Keratinocyte (primary cell): Measurements from ENCODE around the gene RFC2. TPM values are rescaled to one million over a fixed set of nuclear protein-coding genes. Genes with fewer than 3 reads are reported as not detected.

Source experiments
- DNase-seq: peaks from one replicate; pipeline ENCODE4 v3.0.0-alpha.2; 2011; ENCODE audit warnings: low read depth, missing footprints, low spot score
- FAIRE-seq: peaks from 2 replicates; lab custom pipeline; 2011; peaks lifted over from hg19 to GRCh38; lab: Jason Lieb, UNC
- H2AFZ ChIP-seq: 2 replicates; pipeline ENCODE4 v1.6.0; 2012; ENCODE audit warnings: low read length, control low read depth, inconsistent platforms; ENCODE audit not compliant: control insufficient read depth
- H3K27ac ChIP-seq: 2 replicates; pipeline ENCODE4 v1.5.1; 2011; ENCODE audit warnings: low read length; ENCODE audit not compliant: control insufficient read depth, insufficient read depth
- H3K27me3 ChIP-seq: 3 replicates; pipeline ENCODE4 v1.6.0; 2011; ENCODE audit warnings: low read length; ENCODE audit not compliant: control insufficient read depth, insufficient read depth; ENCODE audit errors: extremely low read depth
- H3K36me3 ChIP-seq, 2 experiments: 2 replicates in 1 of 2; 3 replicates in 1 of 2; pipeline ENCODE4 v1.5.1; 2011; ENCODE audit warnings: low read length in 2 of 2, mild to moderate bottlenecking in 1 of 2; ENCODE audit not compliant: control insufficient read depth in 2 of 2, insufficient read depth in 2 of 2; ENCODE audit errors: extremely low read depth in 1 of 2
- H3K4me1 ChIP-seq: 3 replicates; pipeline ENCODE4 v1.5.1; 2011; ENCODE audit warnings: low read length; ENCODE audit not compliant: control insufficient read depth, insufficient read depth; ENCODE audit errors: extremely low read depth
- H3K4me2 ChIP-seq: 3 replicates; pipeline ENCODE4 v1.6.0; 2011; ENCODE audit warnings: low read depth, low read length; ENCODE audit not compliant: control insufficient read depth, insufficient read depth; ENCODE audit errors: extremely low read depth
- H3K4me3 ChIP-seq, 3 experiments: fragments of 200-600 bp in 1 of 3; sonication (generic) in 1 of 3; 2 replicates in 2 of 3; 3 replicates in 1 of 3; pipeline ENCODE4 v1.5.1; 2011 to 2016; ENCODE audit warnings: low read length in 3 of 3, mild to moderate bottlenecking in 3 of 3, control low read depth in 2 of 3, inconsistent platforms in 1 of 3, low read depth in 1 of 3, mixed read lengths in 1 of 3, mixed run types in 1 of 3, moderate library complexity in 1 of 3; ENCODE audit not compliant: control insufficient read depth in 2 of 3, insufficient read depth in 2 of 3; ENCODE audit errors: extremely low read depth in 1 of 3
- H3K79me2 ChIP-seq: 2 replicates; pipeline ENCODE4 v1.6.0; 2012; ENCODE audit warnings: low read length; ENCODE audit not compliant: control insufficient read depth, insufficient read depth
- H3K9ac ChIP-seq: 3 replicates; pipeline ENCODE4 v1.6.0; 2011; ENCODE audit warnings: low read length; ENCODE audit not compliant: control insufficient read depth, insufficient read depth; ENCODE audit errors: extremely low read depth
- H3K9me1 ChIP-seq: 3 replicates; pipeline ENCODE4 v1.6.0; 2011; ENCODE audit warnings: low read length; ENCODE audit not compliant: control insufficient read depth, insufficient read depth; ENCODE audit errors: extremely low read depth
- H3K9me3 ChIP-seq: 2 replicates; pipeline ENCODE4 v1.5.1; 2012; ENCODE audit warnings: low read depth, low read length; ENCODE audit not compliant: control insufficient read depth
- H4K20me1 ChIP-seq: 3 replicates; pipeline ENCODE4 v1.6.0; 2011; ENCODE audit warnings: low read length; ENCODE audit not compliant: control insufficient read depth, insufficient read depth; ENCODE audit errors: extremely low read depth
- EZH2 ChIP-seq: IDR thresholded peaks from one replicate; pipeline ENCODE4 v1.6.1; 2012; ENCODE audit warnings: inconsistent platforms, mild to moderate bottlenecking, low read length, moderate library complexity
- dilution Hi-C: fragments of 300-500 bp; cut with MboI; formaldehyde crosslinking; loops from one replicate; pipeline ENCODE4 v1.7.0; 2020; ENCODE audit warnings: low sequenced_read_pairs; ENCODE audit not compliant: extremely low pct_ligation_motif_present
- polyA plus RNA-seq, 5 experiments: library from polyadenylated mRNA; depleted of rRNA in 3 of 5; stranded (reverse) in 3 of 5; stranded (forward) in 1 of 5; unstranded in 1 of 5; fragments of >200 nt; gene quantifications; 1 replicate in 1 of 5; 2 replicates in 3 of 5; 3 replicates in 1 of 5; pipeline versions ENCODE4 v1.2.1 to v1.2.3, GENCODE V29; 2011 to 2012; ENCODE audit warnings: missing spikeins in 2 of 5, low read depth in 1 of 5, low replicate concordance in 1 of 5
- TF ChIP-seq, protein P1 (sequence below), 3 experiments: IDR thresholded peaks in 1 of 3; conservative IDR thresholded peaks in 1 of 3; optimal IDR thresholded peaks in 1 of 3; 2 replicates in 2 of 3; 3 replicates in 1 of 3; pipeline versions ENCODE3 to v1.5.1; 2011; ENCODE audit warnings: low read length in 3 of 3, mild to moderate bottlenecking in 3 of 3, moderate library complexity in 2 of 3, control low read depth in 1 of 3, inconsistent platforms in 1 of 3; ENCODE audit not compliant: insufficient read depth in 2 of 3; ENCODE audit errors: extremely low read depth in 1 of 3

The RFC2 gene
- polyA plus RNA-seq, 1 donor (not counting 4 experiments of a cell fraction or from before 2014, with no cell fraction given): 24.7 TPM

DNA sequence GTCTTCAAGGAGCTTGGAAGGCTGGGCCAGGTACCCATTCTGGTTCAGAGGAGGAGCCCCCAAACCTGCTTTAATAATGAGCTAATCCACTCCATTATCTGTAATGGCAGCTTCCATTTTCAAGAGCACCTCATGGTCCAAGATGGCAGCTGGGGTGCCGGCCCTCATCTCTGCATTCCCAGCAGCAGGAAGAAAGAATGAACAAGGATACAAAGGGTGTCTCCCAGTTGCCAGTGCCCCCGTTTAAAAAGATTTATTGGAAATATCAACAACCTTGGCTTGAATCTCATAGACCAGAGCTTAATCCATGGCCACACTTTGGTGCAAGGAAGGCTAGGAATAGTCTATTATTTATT is 35.9 kb downstream of the RFC2 start:
- H3K4me2 ChIP-seq: no peak overlapping the region
- no peak overlapping the region for H3K4me3 ChIP-seq
- H3K27me3 ChIP-seq: no peaks in the 10 kb centered on the region
- no peak overlapping the region for H3K9ac ChIP-seq
- DNase-seq (no peak), FAIRE-seq (no peak)
- TF ChIP-seq, protein P1, sequence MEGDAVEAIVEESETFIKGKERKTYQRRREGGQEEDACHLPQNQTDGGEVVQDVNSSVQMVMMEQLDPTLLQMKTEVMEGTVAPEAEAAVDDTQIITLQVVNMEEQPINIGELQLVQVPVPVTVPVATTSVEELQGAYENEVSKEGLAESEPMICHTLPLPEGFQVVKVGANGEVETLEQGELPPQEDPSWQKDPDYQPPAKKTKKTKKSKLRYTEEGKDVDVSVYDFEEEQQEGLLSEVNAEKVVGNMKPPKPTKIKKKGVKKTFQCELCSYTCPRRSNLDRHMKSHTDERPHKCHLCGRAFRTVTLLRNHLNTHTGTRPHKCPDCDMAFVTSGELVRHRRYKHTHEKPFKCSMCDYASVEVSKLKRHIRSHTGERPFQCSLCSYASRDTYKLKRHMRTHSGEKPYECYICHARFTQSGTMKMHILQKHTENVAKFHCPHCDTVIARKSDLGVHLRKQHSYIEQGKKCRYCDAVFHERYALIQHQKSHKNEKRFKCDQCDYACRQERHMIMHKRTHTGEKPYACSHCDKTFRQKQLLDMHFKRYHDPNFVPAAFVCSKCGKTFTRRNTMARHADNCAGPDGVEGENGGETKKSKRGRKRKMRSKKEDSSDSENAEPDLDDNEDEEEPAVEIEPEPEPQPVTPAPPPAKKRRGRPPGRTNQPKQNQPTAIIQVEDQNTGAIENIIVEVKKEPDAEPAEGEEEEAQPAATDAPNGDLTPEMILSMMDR (optimal IDR thresholded peaks at IDR 0.05 in 1 of 3, IDR thresholded peaks at IDR 0.05 in 1 of 3, conservative IDR thresholded peaks at IDR 0.05 in 1 of 3; ENCODE audit: extremely low read depth in 1 of 3, insufficient read depth in 2 of 3, low read length in 3 of 3): no peak
- no peak for TF ChIP-seq EZH2
- H4K20me1 ChIP-seq: no peaks in the 10 kb centered on the region
- no peaks in the 10 kb centered on the region for H3K9me3 ChIP-seq
- H3K9me1 ChIP-seq: no peaks in the 10 kb centered on the region
- no peaks in the 10 kb centered on the region for H3K36me3 ChIP-seq
- no peak overlapping the region for H3K27ac ChIP-seq
- H3K4me1 ChIP-seq: no peaks in the 10 kb centered on the region
- no peaks in the 10 kb centered on the region for H3K79me2 ChIP-seq
- no peak overlapping the region for H2AFZ ChIP-seq
- dilution Hi-C loops: no loop called here

DNA sequence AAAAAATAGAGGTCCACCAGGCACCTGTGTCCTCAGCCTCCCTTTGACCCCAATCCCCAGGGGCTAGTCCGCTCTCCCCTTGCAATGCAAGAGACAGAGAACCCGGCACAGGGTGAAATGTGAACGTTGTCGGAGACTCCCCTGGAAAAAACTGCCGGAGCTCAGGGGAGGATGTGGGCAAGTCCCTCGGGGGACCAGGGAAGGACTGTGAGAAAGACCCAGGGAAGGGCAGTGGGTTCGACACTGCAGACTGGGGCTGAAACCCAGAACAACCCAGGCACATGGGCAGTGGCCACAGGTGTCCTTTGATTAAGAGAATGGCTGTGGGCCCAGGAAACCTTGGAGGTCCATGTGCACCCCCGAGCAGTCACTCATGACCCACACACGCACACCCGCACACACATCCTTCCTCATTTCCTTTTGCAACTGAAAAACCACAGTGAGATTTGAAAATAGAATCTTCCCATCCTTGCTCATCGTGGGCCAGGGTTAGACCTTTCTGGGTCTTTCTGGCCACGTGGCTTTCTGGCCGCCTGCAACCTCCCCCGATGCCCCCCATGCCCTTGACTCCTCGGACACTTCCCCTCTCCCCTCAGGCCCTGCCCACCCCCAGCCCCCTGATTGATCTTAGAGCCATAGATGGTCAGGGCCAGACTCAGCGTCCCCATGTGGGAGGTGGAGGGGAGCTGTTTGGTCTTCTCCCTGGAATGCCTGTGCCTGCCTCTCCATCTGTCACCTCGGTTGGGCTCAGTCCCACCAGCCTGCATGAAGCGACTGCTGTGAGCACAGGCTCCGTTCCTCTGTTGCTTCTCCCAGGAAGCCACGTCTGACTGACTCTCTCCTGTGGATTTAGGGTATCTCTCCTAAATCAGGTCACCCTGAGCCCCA is 36.5 kb downstream of the RFC2 start:
- no peak overlapping the region for H3K4me2 ChIP-seq
- no peaks in the 10 kb centered on the region for H3K9me3 ChIP-seq
- no peaks in the 10 kb centered on the region for H4K20me1 ChIP-seq
- no peak overlapping the region for H3K4me3 ChIP-seq
- dilution Hi-C loops: no loop called here
- no peak overlapping the region for H2AFZ ChIP-seq
- no peaks in the 10 kb centered on the region for H3K27me3 ChIP-seq
- no peaks in the 10 kb centered on the region for H3K79me2 ChIP-seq
- no peak overlapping the region for H3K9ac ChIP-seq
- DNase-seq (no peak), FAIRE-seq (no peak)
- no peaks in the 10 kb centered on the region for H3K4me1 ChIP-seq
- no peak overlapping the region for H3K27ac ChIP-seq
- H3K36me3 ChIP-seq: no peaks in the 10 kb centered on the region
- no peak for TF ChIP-seq EZH2
- TF ChIP-seq, protein P1 (optimal IDR thresholded peaks at IDR 0.05 in 1 of 3, IDR thresholded peaks at IDR 0.05 in 1 of 3, conservative IDR thresholded peaks at IDR 0.05 in 1 of 3; ENCODE audit: extremely low read depth in 1 of 3, insufficient read depth in 2 of 3, low read length in 3 of 3): no peak
- H3K9me1 ChIP-seq: no peaks in the 10 kb centered on the region
